Mucosa of descending colon (tissue), 3 donors: ENCODE data around the gene C14orf132. TPM values are rescaled to one million over a fixed set of nuclear protein-coding genes. Genes with fewer than 3 reads are reported as not detected.

ENCODE experiments used
- ATAC-seq: fragments of 200-7000 bp; cut with Tn5 transposase; one replicate; pipeline ENCODE4 v1.9.1; 2020; ENCODE audit warnings: mild to moderate bottlenecking, moderate library complexity
- DNase-seq, 3 donors: peaks; one replicate each; pipeline ENCODE4 v3.0.0-alpha.2; 2020
- H3K36me3 ChIP-seq: fragments of 200-600 bp; one replicate; pipeline ENCODE4 v1.8.0; 2021; ENCODE audit warnings: low read depth, mild to moderate bottlenecking
- H3K4me1 ChIP-seq: fragments of 200-600 bp; one replicate; pipeline ENCODE4 v1.8.0; 2021; ENCODE audit warnings: low read depth, mild to moderate bottlenecking
- H3K4me3 ChIP-seq: fragments of 200-600 bp; one replicate; pipeline ENCODE4 v1.8.0; 2021; ENCODE audit warnings: mild to moderate bottlenecking
- H3K9me3 ChIP-seq: fragments of 200-600 bp; one replicate; pipeline ENCODE4 v1.8.0; 2021; ENCODE audit warnings: mild to moderate bottlenecking
- CTCF ChIP-seq: fragments of 200-600 bp; IDR thresholded peaks from one replicate; pipeline ENCODE4 v1.8.0; 2022; ENCODE audit warnings: antibody characterized with exemption, mild to moderate bottlenecking
- intact Hi-C, 2 donors: fragments of 100-400 bp; cut with DNase I in 1 of 2; cut with micrococcal nuclease in 1 of 2; formaldehyde crosslinking; loops; one replicate each; pipeline versions ENCODE4 v1.11.0 to v1.11.1; 2022; cut with DNase I, micrococcal nuclease
- total RNA-seq, 3 donors: library from RNA; stranded (reverse); fragmentation: NEBNext Ultra II Directional in 2 of 3; extraction: Animal tissue kit (Norgen Biotek cat#: 25700) in 2 of 3; gene quantifications; one replicate each; pipeline versions ENCODE4 v1.2.1 to v1.2.4, GENCODE V29; 2021 to 2023
- donor health status: DM: no; HTN: no; CAD: no; lungs with moderate emphysema.
- donor health status: DM: no; HTN: no; CAD: no.
- donor health status: DM: no; HTN: yes; CAD: no.

C14orf132 gene
- total RNA-seq, 3 donors from 2014 or later = 1.8 to 21.8 (median 4.9) TPM

GRCh38 chr14:96131836-96132235 is 92.7 kb downstream of the C14orf132 start:
- H3K4me3 ChIP-seq = no peak overlapping the region
- intact Hi-C loops = no loop called here
- no peak for DNase-seq
- no peaks in the 10 kb centered on the region for H3K4me1 ChIP-seq
- no peak for TF ChIP-seq CTCF
- H3K9me3 ChIP-seq = no peaks in the 10 kb centered on the region
- H3K36me3 ChIP-seq = no peaks in the 10 kb centered on the region
- no peak for ATAC-seq

DNA sequence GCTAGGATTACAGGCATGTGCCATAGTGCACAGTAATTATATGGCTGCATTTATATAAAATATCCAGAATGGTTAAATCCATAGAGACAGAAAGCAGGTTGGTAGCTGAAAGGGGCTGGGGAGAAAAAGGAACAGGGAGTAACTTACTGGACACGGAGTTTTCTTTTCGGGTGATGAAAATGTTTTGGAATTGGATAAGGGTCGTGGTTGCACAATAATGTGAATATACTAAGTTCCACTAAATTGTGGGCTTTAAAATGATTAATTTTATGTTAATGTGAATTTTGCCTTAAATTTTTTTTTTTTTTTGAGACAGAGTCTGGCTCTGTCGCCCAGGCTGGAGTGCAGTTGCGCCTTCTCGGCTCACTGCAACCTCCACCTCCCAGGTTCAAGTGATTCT is 95.3 kb downstream of the C14orf132 start:
- Histone ChIP-seq H3K36me3 (no peaks in the 10 kb centered on the region), H3K4me1 (no peaks in the 10 kb centered on the region), H3K9me3 (no peaks in the 10 kb centered on the region), H3K4me3 (no peak overlapping the region)
- no peak for TF ChIP-seq CTCF
- ATAC-seq (no peak), DNase-seq (no peak)
- intact Hi-C loops = no loop called here

DNA sequence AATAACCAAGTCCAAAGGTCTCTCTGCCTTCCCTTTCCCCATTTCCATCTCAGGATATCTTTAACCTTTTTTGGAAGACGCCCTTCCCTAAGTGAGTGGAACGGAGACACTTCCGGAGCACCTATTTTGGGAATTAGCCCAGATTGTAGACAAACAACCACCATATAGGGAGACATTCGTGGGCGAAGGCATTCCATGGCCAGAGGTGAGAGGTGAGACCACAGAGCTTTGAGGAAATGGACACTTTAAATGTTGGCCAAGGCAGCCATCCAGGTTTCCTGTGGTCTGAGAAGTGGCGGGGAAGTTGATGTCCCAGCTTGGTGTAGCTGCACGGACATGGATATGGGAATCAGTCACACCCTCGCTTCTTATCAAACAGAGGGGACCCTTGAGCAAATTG is 96.1 kb downstream of the C14orf132 start:
- Histone ChIP-seq H3K36me3 (no peaks in the 10 kb centered on the region), H3K9me3 (no peaks in the 10 kb centered on the region), H3K4me1 (no peaks in the 10 kb centered on the region), H3K4me3 (no peak overlapping the region)
- intact Hi-C loops = no loop called here
- DNase-seq (no peak), ATAC-seq (no peak)
- TF ChIP-seq CTCF = no peak

DNA sequence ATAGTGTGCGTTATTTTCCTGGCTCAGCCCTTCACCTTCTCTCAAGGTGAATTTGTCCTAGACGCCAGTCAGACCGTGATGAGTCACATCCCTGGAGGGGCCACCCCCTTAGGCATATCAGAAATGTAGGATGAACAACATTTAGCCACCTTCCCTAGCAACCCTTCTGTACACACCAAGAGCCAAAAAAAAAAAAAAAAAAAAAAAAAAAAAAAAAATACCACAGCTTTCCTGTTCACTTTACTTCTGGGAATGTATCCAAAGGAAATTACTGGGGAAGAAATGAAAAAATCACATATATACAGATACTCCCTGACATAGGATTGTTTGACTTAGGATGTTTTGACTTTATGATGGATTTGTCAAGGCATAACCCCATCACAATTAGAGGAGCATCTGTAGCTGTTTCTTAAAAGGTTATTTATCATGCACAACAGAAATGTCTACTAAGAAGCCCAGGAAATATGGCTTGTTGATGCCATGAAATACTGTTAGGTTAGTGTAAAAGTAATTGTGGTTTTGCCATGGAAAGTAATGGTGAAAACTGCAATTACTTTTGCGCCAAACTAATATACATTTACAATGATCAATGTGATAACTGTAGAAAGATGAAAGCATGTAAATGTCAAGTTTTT is 97.3 kb downstream of the C14orf132 start:
- ATAC-seq (no peak), DNase-seq (no peak)
- no peaks in the 10 kb centered on the region for H3K36me3 ChIP-seq

DNA sequence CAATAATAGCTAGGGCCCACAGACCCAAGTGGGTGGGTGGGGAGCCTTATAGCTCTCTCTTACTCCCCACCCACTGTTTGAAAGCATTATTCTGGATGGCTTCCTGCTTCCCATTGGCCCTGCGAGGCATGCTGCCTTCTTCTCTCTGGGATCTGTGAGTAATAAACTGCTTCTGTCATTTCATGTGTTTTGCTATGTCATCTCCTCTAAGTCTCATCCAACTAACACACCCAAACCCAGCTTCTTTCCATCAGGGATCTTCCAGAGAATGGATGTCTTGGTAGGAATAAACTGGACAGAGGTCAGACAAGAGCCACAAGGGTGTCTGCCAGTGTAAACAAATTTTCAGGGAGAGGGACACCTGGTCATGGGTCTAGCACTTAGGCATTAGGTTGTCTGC is 99.1 kb downstream of the C14orf132 start:
- no peak for DNase-seq
- ATAC-seq = no peak
- H3K4me3 ChIP-seq = no peak overlapping the region
- no peak for TF ChIP-seq CTCF
- H3K4me1 ChIP-seq = no peaks in the 10 kb centered on the region
- no peaks in the 10 kb centered on the region for H3K36me3 ChIP-seq
- H3K9me3 ChIP-seq = no peaks in the 10 kb centered on the region
- intact Hi-C loops = no loop called here

More for the DNA sequence above, 97.3 kb downstream of the C14orf132 start:
- Histone ChIP-seq H3K9me3 (no peaks in the 10 kb centered on the region), H3K4me1 (no peaks in the 10 kb centered on the region), H3K4me3 (no peak overlapping the region)
- intact Hi-C loops = no loop called here
- no peak for TF ChIP-seq CTCF

GRCh38 chr14:96139169-96139568 is 100.0 kb downstream of the C14orf132 start:
- TF ChIP-seq CTCF = no peak
- H3K4me1 ChIP-seq = no peaks in the 10 kb centered on the region
- DNase-seq (no peak), ATAC-seq (no peak)
- H3K9me3 ChIP-seq = no peaks in the 10 kb centered on the region
- H3K36me3 ChIP-seq = no peaks in the 10 kb centered on the region
- intact Hi-C loops = no loop called here
- no peak overlapping the region for H3K4me3 ChIP-seq
